ENCODE data around the gene FTSJ3. TPM values are rescaled to one million over a fixed set of nuclear protein-coding genes. Genes with fewer than 3 reads are reported as not detected.

FTSJ3 gene
- total and polyA plus RNA-seq, 2 experiments from 2014 or later = 29.2 to 61.5 TPM

- TF ChIP-seq ZNF462 (CRISPR knock-in tag; IDR thresholded peaks at IDR 0.05) = no peak
- no peak for TF ChIP-seq EZH2phosphoT487 (IDR thresholded peaks at IDR 0.05; ENCODE audit: unreplicated experiment)
- no peak for TF ChIP-seq ETS1 (IDR thresholded peaks at IDR 0.05)
- no peak for TF ChIP-seq CREB1 (CRISPR knock-in tag; IDR thresholded peaks at IDR 0.05; ENCODE audit: low read depth)
Measured at GRCh38 chr17:63786971-63787711, 40.3 kb downstream of the FTSJ3 start (continued).

GRCh38 chr17:63786117-63786516 is 41.3 kb downstream of the FTSJ3 start:
- H4K20me1 ChIP-seq (replicated peaks; ENCODE audit: insufficient read depth) = peaks cover 63% of the 10 kb centered on the region
- no peaks in the 10 kb centered on the region for H3K27me3 ChIP-seq (ENCODE audit: insufficient read depth)
- H3K27me3 Mint-ChIP-seq (ENCODE audit: insufficient read depth, low read depth, poor library complexity) = no peaks in the 10 kb centered on the region
- no peak overlapping the region for H3K4me3 Mint-ChIP-seq
- no peaks in the 10 kb centered on the region; the same call in 2 of the 3 replicates for H3K9me3 Mint-ChIP-seq
- H3K27ac ChIP-seq (ENCODE audit: low read depth) = no peak overlapping the region
- H3K9me2 ChIP-seq (ENCODE audit: insufficient read depth) = no peaks in the 10 kb centered on the region
- H3F3A ChIP-seq (replicated peaks; ENCODE audit: low read depth) = 0 out of 2 replicates have a peak, but pooled peaks cover 6% of the 10 kb centered on the region
- H3K4me1 Mint-ChIP-seq = no peaks in the 10 kb centered on the region
- H3K36me3 Mint-ChIP-seq (ENCODE audit: low read depth) = peaks cover 48% of the 10 kb centered on the region
- ATAC-seq = no peak
- no peaks in the 10 kb centered on the region for H3K4me1 ChIP-seq (ENCODE audit: insufficient read depth)
- H3K4me2 ChIP-seq = no peak overlapping the region
- DNase-seq (ENCODE audit: low spot score) = no peak
- no peak overlapping the region for H3K4me3 ChIP-seq
- peaks cover 37% of the 10 kb centered on the region for H3K36me3 ChIP-seq (ENCODE audit: insufficient read depth)
- no peak overlapping the region for H3K27ac Mint-ChIP-seq
- peaks cover 99% of the 10 kb centered on the region for H3K79me2 ChIP-seq (replicated peaks; ENCODE audit: insufficient read depth)
- H2AFZ ChIP-seq = no peak overlapping the region
- TF ChIP-seq ZNF114 (CRISPR knock-in tag; IDR thresholded peaks at IDR 0.05) = no peak
- no peak for TF ChIP-seq POLR2AphosphoS5 (IDR thresholded peaks at IDR 0.05; ENCODE audit: low read depth)
- no peak for TF ChIP-seq ETS1 (IDR thresholded peaks at IDR 0.05)
- no peak for TF ChIP-seq ZNF462 (CRISPR knock-in tag; IDR thresholded peaks at IDR 0.05)
